HCT116 (cell line): ENCODE measurements around the gene OLFML2B. TPM values are rescaled to one million over a fixed set of nuclear protein-coding genes. Genes with fewer than 3 reads are reported as not detected.

Source experiments
- ATAC-seq: fragments of 200-7000 bp; cut with Tn5 transposase; 2 replicates; pipeline ENCODE4 v1.9.1; 2020; ENCODE audit warnings: mild to moderate bottlenecking, moderate library complexity
- BruUV-seq: library from RNA; stranded (reverse); fragments of 400-500 nt; replicated peaks from 2 replicates; lab custom pipeline; 2021; lab: Mats Ljungman, UMichigan
- CTCF ChIA-PET: fragments of 300-600 bp; sonication (Branson Sonifier 250); formaldehyde crosslinking; loops from one replicate; lab custom pipeline; 2021; ENCODE audit warnings: antibody characterized with exemption; lab: Charles Lee
- POLR2A ChIA-PET: fragments of 300-600, 350-600 bp; sonication (Branson Sonifier 250); formaldehyde crosslinking; loops from one replicate; lab custom pipeline; 2021; ENCODE audit warnings: antibody characterized with exemption; lab: Charles Lee
- RAD21 ChIA-PET, 2 experiments: fragments of 300-600 bp; sonication (Branson Sonifier 250); formaldehyde crosslinking; loops; one replicate each; lab custom pipeline; 2023; ENCODE audit warnings: low total read pairs in 2 of 2; ENCODE audit not compliant: uncharacterized antibody in 2 of 2, unreplicated experiment in 2 of 2, low non-redundant PET in 1 of 2; lab: Charles Lee
- DNase-seq: peaks from one replicate; pipeline ENCODE4 v3.0.0-alpha.2; 2010; ENCODE audit warnings: low read depth, low spot score
- H2AFZ ChIP-seq: fragments of 200-600 bp; shearing (Covaris generic), sonication (generic); 2 replicates; pipeline ENCODE4 v1.6.1; 2017; ENCODE audit warnings: low read depth, mixed run types, mixed read lengths, antibody characterized with exemption, low read length; ENCODE audit not compliant: poor library complexity, severe bottlenecking
- H3K27ac ChIP-seq: 2 replicates; pipeline ENCODE4 v1.5.1; 2012; ENCODE audit warnings: low read depth, low read length
- H3K27me3 ChIP-seq: fragments of 200-600 bp; sonication (generic); 2 replicates; pipeline ENCODE4 v1.6.1; 2016; ENCODE audit warnings: mixed run types, low read length, mixed read lengths; ENCODE audit not compliant: insufficient read depth
- H3K36me3 ChIP-seq, 2 experiments: fragments of 200-500 bp in 1 of 2; fragments of 200-600 bp in 1 of 2; sonication (Bioruptor generic) in 1 of 2; sonication (generic) in 1 of 2; 2 replicates each; pipeline versions ENCODE4 v1.5.1 to v1.6.1; 2014 to 2016; ENCODE audit warnings: low read length in 2 of 2, inconsistent platforms in 1 of 2, mixed read lengths in 1 of 2, mixed run types in 1 of 2; ENCODE audit not compliant: insufficient read depth in 2 of 2, control insufficient read depth in 1 of 2
- H3K4me1 ChIP-seq, 2 experiments: fragments of 200-600 bp in 1 of 2; sonication (generic) in 1 of 2; 2 replicates each; pipeline versions ENCODE4 v1.5.1 to v1.6.1; 2012 to 2017; ENCODE audit warnings: low read length in 2 of 2, inconsistent platforms in 1 of 2, mild to moderate bottlenecking in 1 of 2, mixed read lengths in 1 of 2, mixed run types in 1 of 2, moderate library complexity in 1 of 2; ENCODE audit not compliant: insufficient read depth in 2 of 2, control insufficient read depth in 1 of 2
- H3K4me2 ChIP-seq: fragments of 200-600 bp; sonication (generic); 2 replicates; pipeline ENCODE4 v1.6.1; 2017; ENCODE audit warnings: mixed run types, low read length, mixed read lengths
- H3K4me3 ChIP-seq, 2 experiments: fragments of 200-600 bp in 1 of 2; sonication (generic) in 1 of 2; replicated peaks in 1 of 2; 2 replicates each; pipeline ENCODE4 v1.5.1; 2011 to 2016; ENCODE audit warnings: low read length in 2 of 2, control low read depth in 1 of 2, low read depth in 1 of 2, mild to moderate bottlenecking in 1 of 2, mixed read lengths in 1 of 2, mixed run types in 1 of 2
- H3K79me2 ChIP-seq: fragments of 200-600 bp; sonication (generic); 2 replicates; pipeline ENCODE4 v1.6.1; 2017; ENCODE audit warnings: mild to moderate bottlenecking, mixed run types, low read length, moderate library complexity, mixed read lengths; ENCODE audit not compliant: insufficient read depth
- H3K9ac ChIP-seq: fragments of 200-600 bp; sonication (generic); 2 replicates; pipeline ENCODE4 v1.6.1; 2016; ENCODE audit warnings: low read length, mixed read lengths
- H3K9me2 ChIP-seq: fragments of 200-600 bp; sonication (generic), shearing (Covaris generic); 2 replicates; pipeline ENCODE4 v1.6.1; 2017; ENCODE audit warnings: mixed run types, mild to moderate bottlenecking, moderate library complexity; ENCODE audit not compliant: insufficient read depth
- H3K9me3 ChIP-seq, 2 experiments: fragments of 200-500 bp in 1 of 2; fragments of 200-600 bp in 1 of 2; sonication (Bioruptor generic) in 1 of 2; sonication (generic) in 1 of 2; 2 replicates each; pipeline ENCODE4 v1.6.1; 2014 to 2017; ENCODE audit warnings: low read length in 2 of 2, mixed read lengths in 2 of 2, inconsistent platforms in 1 of 2, low read depth in 1 of 2, mild to moderate bottlenecking in 1 of 2, mixed run types in 1 of 2, moderate library complexity in 1 of 2; ENCODE audit not compliant: control insufficient read depth in 1 of 2, insufficient read depth in 1 of 2
- H4K20me1 ChIP-seq: fragments of 200-600 bp; sonication (generic), shearing (Covaris generic); 2 replicates; pipeline ENCODE4 v1.6.1; 2017; ENCODE audit warnings: mixed run types, mild to moderate bottlenecking, moderate library complexity; ENCODE audit not compliant: insufficient read depth
- CBX3 ChIP-seq: IDR thresholded peaks from 2 replicates; pipeline ENCODE4 v1.6.1; 2012; ENCODE audit warnings: low read depth
- EZH2phosphoT487 ChIP-seq: fragments of 200-600 bp; IDR thresholded peaks from 2 replicates; pipeline ENCODE4 v1.6.1; 2018; ENCODE audit warnings: antibody characterized with exemption, borderline replicate concordance
- JUND ChIP-seq: IDR thresholded peaks from 2 replicates; pipeline ENCODE4 v1.6.1; 2012
- ZBTB33 ChIP-seq: IDR thresholded peaks from 2 replicates; pipeline ENCODE4 v1.6.1; 2011; ENCODE audit warnings: mild to moderate bottlenecking, low read length, moderate library complexity; ENCODE audit not compliant: insufficient replicate concordance; ENCODE audit errors: extremely low read depth
- ZFX ChIP-seq: fragments of 450-650 bp; IDR thresholded peaks from 2 replicates; pipeline ENCODE4 v1.6.1; 2017
- ZNF274 ChIP-seq: fragments of 200-500 bp; sonication (Bioruptor generic); IDR thresholded peaks from 2 replicates; pipeline ENCODE4 v1.6.1; 2014; ENCODE audit warnings: mild to moderate bottlenecking, low read depth, low read length, inconsistent platforms
- intact Hi-C: fragments of 100-400 bp; cut with micrococcal nuclease; formaldehyde crosslinking; loops from 2 replicates; pipeline ENCODE4 v1.10.0; 2022
- total RNA-seq: library from RNA; stranded (reverse); gene quantifications from one replicate; pipeline ENCODE4 v1.2.1, GENCODE V29; 2021; ENCODE audit not compliant: unreplicated experiment
- TF ChIP-seq, protein P1 (sequence below): IDR thresholded peaks from 2 replicates; pipeline ENCODE4 v1.6.1; 2012; ENCODE audit warnings: low read depth
- TF ChIP-seq, protein P2 (sequence below): IDR thresholded peaks from 2 replicates; pipeline ENCODE4 v1.6.1; 2012

The OLFML2B gene
- total RNA-seq, 1 experiment from 2014 or later = 1.3 TPM

GRCh38 chr1:161982507-161982895, 41.2 kb downstream of the OLFML2B start:
- H3K4me3 ChIP-seq = no peak overlapping the region
- no TSS peak for BruUV-seq
- no peaks in the 10 kb centered on the region for H3K4me1 ChIP-seq
- H4K20me1 ChIP-seq = no peaks in the 10 kb centered on the region
- intact Hi-C loops = no loop called here
- H3K27ac ChIP-seq = no peak overlapping the region
- no peaks in the 10 kb centered on the region for H3K36me3 ChIP-seq
- no peaks in the 10 kb centered on the region for H3K27me3 ChIP-seq
- TF ChIP-seq JUND (no peak), CBX3 (no peak)
- TF ChIP-seq, protein P1, sequence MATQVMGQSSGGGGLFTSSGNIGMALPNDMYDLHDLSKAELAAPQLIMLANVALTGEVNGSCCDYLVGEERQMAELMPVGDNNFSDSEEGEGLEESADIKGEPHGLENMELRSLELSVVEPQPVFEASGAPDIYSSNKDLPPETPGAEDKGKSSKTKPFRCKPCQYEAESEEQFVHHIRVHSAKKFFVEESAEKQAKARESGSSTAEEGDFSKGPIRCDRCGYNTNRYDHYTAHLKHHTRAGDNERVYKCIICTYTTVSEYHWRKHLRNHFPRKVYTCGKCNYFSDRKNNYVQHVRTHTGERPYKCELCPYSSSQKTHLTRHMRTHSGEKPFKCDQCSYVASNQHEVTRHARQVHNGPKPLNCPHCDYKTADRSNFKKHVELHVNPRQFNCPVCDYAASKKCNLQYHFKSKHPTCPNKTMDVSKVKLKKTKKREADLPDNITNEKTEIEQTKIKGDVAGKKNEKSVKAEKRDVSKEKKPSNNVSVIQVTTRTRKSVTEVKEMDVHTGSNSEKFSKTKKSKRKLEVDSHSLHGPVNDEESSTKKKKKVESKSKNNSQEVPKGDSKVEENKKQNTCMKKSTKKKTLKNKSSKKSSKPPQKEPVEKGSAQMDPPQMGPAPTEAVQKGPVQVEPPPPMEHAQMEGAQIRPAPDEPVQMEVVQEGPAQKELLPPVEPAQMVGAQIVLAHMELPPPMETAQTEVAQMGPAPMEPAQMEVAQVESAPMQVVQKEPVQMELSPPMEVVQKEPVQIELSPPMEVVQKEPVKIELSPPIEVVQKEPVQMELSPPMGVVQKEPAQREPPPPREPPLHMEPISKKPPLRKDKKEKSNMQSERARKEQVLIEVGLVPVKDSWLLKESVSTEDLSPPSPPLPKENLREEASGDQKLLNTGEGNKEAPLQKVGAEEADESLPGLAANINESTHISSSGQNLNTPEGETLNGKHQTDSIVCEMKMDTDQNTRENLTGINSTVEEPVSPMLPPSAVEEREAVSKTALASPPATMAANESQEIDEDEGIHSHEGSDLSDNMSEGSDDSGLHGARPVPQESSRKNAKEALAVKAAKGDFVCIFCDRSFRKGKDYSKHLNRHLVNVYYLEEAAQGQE = no peak
- DNase-seq = no peak
- no peak for ATAC-seq
- H2AFZ ChIP-seq = no peak overlapping the region
- H3K9me2 ChIP-seq = no peaks in the 10 kb centered on the region
- no peaks in the 10 kb centered on the region for H3K79me2 ChIP-seq
- H3K9ac ChIP-seq = no peak overlapping the region
- ChIA-PET RAD21 (no interaction called here), CTCF (no interaction called here), POLR2A (no interaction called here)
- H3K9me3 ChIP-seq = peaks cover 0 to 5% of the 10 kb centered on the region in 2 experiments; a peak in 2 of 4 replicates
- no peak overlapping the region for H3K4me2 ChIP-seq

DNA sequence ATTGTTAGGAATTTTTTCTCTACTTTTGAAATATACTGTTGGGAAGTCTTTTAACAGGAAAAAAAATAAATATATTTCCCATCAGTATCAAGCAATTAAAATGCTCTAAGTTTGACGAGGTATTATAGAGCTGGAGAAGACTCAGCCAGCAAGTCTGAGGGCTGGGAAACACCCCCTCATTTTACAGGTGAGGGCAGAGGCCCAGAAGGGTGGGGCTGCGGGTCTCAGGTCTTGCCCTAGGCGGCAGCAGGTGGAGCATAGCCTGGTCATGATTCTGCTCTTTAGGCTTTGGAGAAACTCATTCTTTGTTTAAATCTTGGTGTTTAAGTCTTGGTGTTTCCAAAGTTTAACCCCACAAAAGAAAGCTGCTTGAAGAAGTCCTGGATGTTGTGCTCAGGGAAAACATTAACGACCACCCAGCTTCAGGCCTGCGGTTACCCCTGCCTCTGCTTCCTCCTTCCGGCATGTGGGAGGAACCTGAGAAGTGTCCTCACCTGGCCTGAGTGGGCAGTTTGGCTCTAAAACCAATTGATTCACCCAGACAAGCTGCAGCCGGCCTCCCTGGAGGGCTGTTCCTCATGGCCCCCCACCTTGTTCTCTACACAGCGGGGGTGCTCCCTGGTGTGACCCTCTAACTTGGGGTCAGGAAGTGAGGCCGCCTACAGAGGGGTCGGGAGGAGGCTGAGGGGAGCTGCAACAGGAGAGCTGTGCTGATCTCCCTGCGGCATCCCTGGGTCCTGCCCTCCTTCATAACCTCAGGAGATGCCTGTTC, 41.7 kb downstream of the OLFML2B start:
- no TSS peak for BruUV-seq
- no peaks in the 10 kb centered on the region for H3K27me3 ChIP-seq
- ChIA-PET RAD21 (no interaction called here), CTCF (no interaction called here), POLR2A (no interaction called here)
- H3K4me3 ChIP-seq = no peak overlapping the region
- no peaks in the 10 kb centered on the region for H3K9me2 ChIP-seq
- ATAC-seq (no peak), DNase-seq (no peak)
- no peaks in the 10 kb centered on the region for H3K4me1 ChIP-seq
- no peaks in the 10 kb centered on the region for H3K9me3 ChIP-seq
- H3K36me3 ChIP-seq = no peaks in the 10 kb centered on the region
- TF ChIP-seq ZBTB33 (no peak), ZNF274 (no peak), JUND (no peak), CBX3 (no peak), EZH2phosphoT487 (no peak), ZFX (no peak)
- TF ChIP-seq, protein P2, sequence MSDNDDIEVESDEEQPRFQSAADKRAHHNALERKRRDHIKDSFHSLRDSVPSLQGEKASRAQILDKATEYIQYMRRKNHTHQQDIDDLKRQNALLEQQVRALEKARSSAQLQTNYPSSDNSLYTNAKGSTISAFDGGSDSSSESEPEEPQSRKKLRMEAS = no peak
- H2AFZ ChIP-seq = no peak overlapping the region
- no peaks in the 10 kb centered on the region for H3K79me2 ChIP-seq
- intact Hi-C loops = no loop called here
- no peak overlapping the region for H3K4me2 ChIP-seq
- H4K20me1 ChIP-seq = no peaks in the 10 kb centered on the region
- no peak overlapping the region for H3K27ac ChIP-seq
- no peak overlapping the region for H3K9ac ChIP-seq
